GM18870 (cell line): ENCODE data around the gene FKBP1A.

Experiments used
- ATAC-seq: cut with Tn5 transposase; IDR thresholded peaks from one replicate; pipeline ENCODE4 v1.9.1; 2021; ENCODE audit warnings: moderate library complexity; ENCODE audit not compliant: unreplicated experiment

FKBP1A gene

GRCh38 chr20:1388741-1389483 lies 3.9 kb downstream of the FKBP1A start:
- ATAC-seq: no peak

- no peak for ATAC-seq
Measured at GRCh38 chr20:1388253-1388652, 4.6 kb downstream of the FKBP1A start.

GRCh38 chr20:1386323-1386722 lies 6.5 kb downstream of the FKBP1A start:
- no peak for ATAC-seq

- ATAC-seq: no peak
Measured at GRCh38 chr20:1383623-1384404, 9.0 kb downstream of the FKBP1A start.

- no peak for ATAC-seq
Measured at GRCh38 chr20:1382670-1383069, 10.2 kb downstream of the FKBP1A start.

GRCh38 chr20:1381753-1382591 lies 10.9 kb downstream of the FKBP1A start:
- ATAC-seq: no peak

- ATAC-seq: no peak
Measured at GRCh38 chr20:1378735-1379125, 14.1 kb downstream of the FKBP1A start.

- ATAC-seq: no peak
Measured at GRCh38 chr20:1377984-1378734, 14.7 kb downstream of the FKBP1A start.

GRCh38 chr20:1377341-1377871 lies 15.4 kb downstream of the FKBP1A start:
- ATAC-seq: no peak

GRCh38 chr20:1376408-1377270 lies 16.2 kb downstream of the FKBP1A start:
- ATAC-seq: no peak

GRCh38 chr20:1376007-1376406 lies 16.8 kb downstream of the FKBP1A start:
- ATAC-seq: no peak

GRCh38 chr20:1375515-1375914 lies 17.3 kb downstream of the FKBP1A start:
- no peak for ATAC-seq

- ATAC-seq: no peak
Measured at GRCh38 chr20:1374246-1374645, 18.6 kb downstream of the FKBP1A start.

GRCh38 chr20:1373614-1374013 lies 19.2 kb downstream of the FKBP1A start:
- ATAC-seq: no peak

- ATAC-seq: no peak
Measured at GRCh38 chr20:1373036-1373435, 19.8 kb downstream of the FKBP1A start.

GRCh38 chr20:1371830-1372539 lies 20.9 kb downstream of the FKBP1A start:
- ATAC-seq: no peak

GRCh38 chr20:1371202-1371782 lies 21.6 kb downstream of the FKBP1A start:
- ATAC-seq: no peak

- no peak for ATAC-seq
Measured at GRCh38 chr20:1370548-1371110, 22.2 kb downstream of the FKBP1A start.
